Esophagus squamous epithelium (tissue), 4 donors: ENCODE data around the gene TIPIN.
A peak's percentile ranks its signal among the peaks of the same experiment; 100 is the strongest.

ENCODE experiments used
- POLR2A ChIP-seq, 4 donors: fragments of 450-650 bp; IDR thresholded peaks; one replicate each; pipeline ENCODE4 v1.6.1; 2017; ENCODE audit warnings: antibody characterized with exemption in 4 of 4, mild to moderate bottlenecking in 4 of 4, moderate library complexity in 3 of 4
- TF ChIP-seq, protein P1 (sequence below), 6 experiments: fragments of 450-650 bp in 4 of 6; fragments of 200-600 bp in 2 of 6; sonication (generic) in 2 of 6; IDR thresholded peaks; one replicate each; pipeline ENCODE4 v1.5.1; 2016 to 2019; ENCODE audit warnings: antibody characterized with exemption in 6 of 6, mild to moderate bottlenecking in 4 of 6, moderate library complexity in 4 of 6

DNA sequence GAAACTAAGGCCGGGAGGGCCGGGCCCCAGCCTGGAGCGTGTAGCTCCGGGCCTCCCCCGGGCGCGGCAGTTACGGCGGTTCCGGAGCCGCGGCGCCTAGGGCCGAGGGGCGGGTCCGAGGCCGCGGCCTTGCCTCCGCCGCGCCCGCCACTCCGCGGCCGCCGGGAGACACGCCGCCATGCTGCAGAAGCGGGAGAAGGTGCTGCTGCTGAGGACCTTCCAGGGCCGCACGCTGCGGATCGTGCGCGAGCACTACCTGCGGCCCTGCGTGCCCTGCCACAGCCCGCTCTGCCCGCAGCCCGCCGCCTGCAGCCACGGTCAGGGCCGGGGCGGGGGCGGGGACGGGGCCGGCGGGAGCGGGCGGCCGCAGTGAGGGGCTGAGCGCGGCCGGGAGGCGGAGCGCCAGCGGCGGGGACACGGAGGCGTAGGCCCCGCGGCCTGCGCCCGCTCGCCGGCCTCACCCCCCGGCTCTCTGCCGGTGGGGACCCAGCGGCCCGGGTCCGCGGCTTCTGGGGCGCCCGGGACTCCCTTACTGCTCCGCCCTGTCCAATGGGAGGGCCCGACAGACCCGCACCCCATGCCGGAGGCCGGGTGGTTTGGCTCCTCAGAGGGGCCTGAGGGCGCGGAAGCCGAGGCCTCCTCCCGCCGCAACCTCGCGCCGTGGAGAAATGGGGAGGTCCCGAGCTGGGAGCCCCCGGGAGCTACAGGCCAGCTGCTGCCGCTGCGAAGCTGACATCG lies 62.9 kb downstream of the TIPIN start, which contains the start of gene DIS3L:
- TF ChIP-seq, protein P1, sequence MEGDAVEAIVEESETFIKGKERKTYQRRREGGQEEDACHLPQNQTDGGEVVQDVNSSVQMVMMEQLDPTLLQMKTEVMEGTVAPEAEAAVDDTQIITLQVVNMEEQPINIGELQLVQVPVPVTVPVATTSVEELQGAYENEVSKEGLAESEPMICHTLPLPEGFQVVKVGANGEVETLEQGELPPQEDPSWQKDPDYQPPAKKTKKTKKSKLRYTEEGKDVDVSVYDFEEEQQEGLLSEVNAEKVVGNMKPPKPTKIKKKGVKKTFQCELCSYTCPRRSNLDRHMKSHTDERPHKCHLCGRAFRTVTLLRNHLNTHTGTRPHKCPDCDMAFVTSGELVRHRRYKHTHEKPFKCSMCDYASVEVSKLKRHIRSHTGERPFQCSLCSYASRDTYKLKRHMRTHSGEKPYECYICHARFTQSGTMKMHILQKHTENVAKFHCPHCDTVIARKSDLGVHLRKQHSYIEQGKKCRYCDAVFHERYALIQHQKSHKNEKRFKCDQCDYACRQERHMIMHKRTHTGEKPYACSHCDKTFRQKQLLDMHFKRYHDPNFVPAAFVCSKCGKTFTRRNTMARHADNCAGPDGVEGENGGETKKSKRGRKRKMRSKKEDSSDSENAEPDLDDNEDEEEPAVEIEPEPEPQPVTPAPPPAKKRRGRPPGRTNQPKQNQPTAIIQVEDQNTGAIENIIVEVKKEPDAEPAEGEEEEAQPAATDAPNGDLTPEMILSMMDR (IDR thresholded peaks at IDR 0.05), result peak in 2 of 6 experiments; percentile 10 to 14
- peak in 2 of 4 donors; percentile 50 to 68 for TF ChIP-seq POLR2A (IDR thresholded peaks at IDR 0.05)
